WTC11 (cell line): ENCODE measurements around the gene P3H1. TPM values are rescaled to one million over a fixed set of nuclear protein-coding genes. Genes with fewer than 3 reads are reported as not detected.

Source experiments
- ATAC-seq: fragments of 200-7000 bp; cut with Tn5 transposase; 2 replicates; pipeline ENCODE4 v1.10.0; 2021; ENCODE audit warnings: mild to moderate bottlenecking, moderate library complexity
- CTCF ChIA-PET: fragments of 300-600 bp; sonication (Branson Sonifier 250); formaldehyde crosslinking; loops from one replicate; lab custom pipeline; 2021; ENCODE audit warnings: antibody characterized with exemption; lab: Charles Lee
- POLR2A ChIA-PET: fragments of 350-600 bp; sonication (Branson Sonifier 250); formaldehyde crosslinking; loops from one replicate; lab custom pipeline; 2021; ENCODE audit warnings: antibody characterized with exemption; lab: Charles Lee
- DNase-seq: peaks from one replicate; pipeline ENCODE4 v3.0.0; 2021; ENCODE audit warnings: low spot score
- H3K27ac Mint-ChIP-seq: 2 replicates; pipeline ENCODE4 v1.8.0; 2021; ENCODE audit warnings: mixed read lengths
- H3K27me3 Mint-ChIP-seq: 2 replicates; pipeline ENCODE4 v1.8.0; 2021; ENCODE audit warnings: low read depth, mild to moderate bottlenecking, moderate library complexity, mixed read lengths
- H3K36me3 Mint-ChIP-seq: 2 replicates; pipeline ENCODE4 v1.8.0; 2021; ENCODE audit warnings: mixed read lengths
- H3K4me1 Mint-ChIP-seq: 2 replicates; pipeline ENCODE4 v1.8.0; 2022; ENCODE audit warnings: mixed read lengths
- H3K4me3 Mint-ChIP-seq: 2 replicates; pipeline ENCODE4 v1.8.0; 2021; ENCODE audit warnings: mild to moderate bottlenecking, moderate library complexity, mixed read lengths
- H3K9me3 Mint-ChIP-seq: 2 replicates; pipeline ENCODE4 v1.8.0; 2021; ENCODE audit warnings: mixed read lengths
- ARID4B ChIP-seq: sonication (generic); formaldehyde crosslinking; IDR thresholded peaks from 2 replicates; pipeline ENCODE4 v1.8.0; 2023; ENCODE audit warnings: missing genetic modification reagents, mild to moderate bottlenecking, borderline replicate concordance
- ATF6 ChIP-seq: sonication (generic); formaldehyde crosslinking; IDR thresholded peaks from 2 replicates; pipeline ENCODE4 v1.8.1; 2023; ENCODE audit warnings: mild to moderate bottlenecking, missing genetic modification reagents
- FOXP1 ChIP-seq: sonication (generic); formaldehyde crosslinking; IDR thresholded peaks from 2 replicates; pipeline ENCODE4 v1.8.0; 2022; ENCODE audit warnings: missing genetic modification reagents, mild to moderate bottlenecking, moderate library complexity, borderline replicate concordance
- HMGXB4 ChIP-seq: sonication (generic); formaldehyde crosslinking; IDR thresholded peaks from 2 replicates; pipeline ENCODE4 v1.8.1; 2023; ENCODE audit warnings: mild to moderate bottlenecking, moderate library complexity, missing genetic modification reagents
- JUN ChIP-seq: sonication (generic); formaldehyde crosslinking; IDR thresholded peaks from 2 replicates; pipeline ENCODE4 v1.8.0; 2023; ENCODE audit warnings: mild to moderate bottlenecking, missing genetic modification reagents
- KAT7 ChIP-seq: sonication (generic); formaldehyde crosslinking; IDR thresholded peaks from 2 replicates; pipeline ENCODE4 v1.8.1; 2023; ENCODE audit warnings: missing genetic modification reagents, mild to moderate bottlenecking, borderline replicate concordance
- NFATC4 ChIP-seq: fragments of 250-450 bp; sonication (Bioruptor Pico); IDR thresholded peaks from 2 replicates; pipeline ENCODE4 v1.9.0; 2021; ENCODE audit warnings: mild to moderate bottlenecking
- NFE2L1 ChIP-seq: sonication (generic); formaldehyde crosslinking; IDR thresholded peaks from 2 replicates; pipeline ENCODE4 v1.8.1; 2023; ENCODE audit warnings: missing genetic modification reagents
- RELA ChIP-seq: sonication (generic); formaldehyde crosslinking; IDR thresholded peaks from 2 replicates; pipeline ENCODE4 v1.8.1; 2022; ENCODE audit warnings: missing genetic modification reagents, mild to moderate bottlenecking, borderline replicate concordance
- STAT6 ChIP-seq: sonication (generic); formaldehyde crosslinking; conservative IDR thresholded peaks from 2 replicates; pipeline ENCODE4 v1.8.1; 2023; ENCODE audit warnings: mild to moderate bottlenecking, low read depth, missing genetic modification reagents, moderate library complexity
- ZNF121 ChIP-seq: sonication (generic); formaldehyde crosslinking; IDR thresholded peaks from 2 replicates; pipeline ENCODE4 v1.8.0; 2023; ENCODE audit warnings: missing genetic modification reagents
- ZNF317 ChIP-seq: sonication (generic); formaldehyde crosslinking; IDR thresholded peaks from 2 replicates; pipeline ENCODE4 v1.8.1; 2023; ENCODE audit warnings: low read depth, mild to moderate bottlenecking, moderate library complexity, missing genetic modification reagents, borderline replicate concordance
- ZNF425 ChIP-seq: fragments of 250-450 bp; sonication (Bioruptor Pico); conservative IDR thresholded peaks from 2 replicates; pipeline ENCODE4 v1.9.0; 2021; ENCODE audit warnings: mild to moderate bottlenecking
- total RNA-seq: library from RNA; stranded (reverse); gene quantifications from 3 replicates; pipeline ENCODE4 v1.2.3, GENCODE V29; 2021
- TF ChIP-seq, protein P1 (sequence below): fragments of 250-450 bp; sonication (Bioruptor Pico); IDR thresholded peaks from 2 replicates; pipeline ENCODE4 v1.8.0; 2021; ENCODE audit warnings: mild to moderate bottlenecking

Gene P3H1
- total RNA-seq, 1 experiment from 2014 or later, result 95.1 TPM

DNA sequence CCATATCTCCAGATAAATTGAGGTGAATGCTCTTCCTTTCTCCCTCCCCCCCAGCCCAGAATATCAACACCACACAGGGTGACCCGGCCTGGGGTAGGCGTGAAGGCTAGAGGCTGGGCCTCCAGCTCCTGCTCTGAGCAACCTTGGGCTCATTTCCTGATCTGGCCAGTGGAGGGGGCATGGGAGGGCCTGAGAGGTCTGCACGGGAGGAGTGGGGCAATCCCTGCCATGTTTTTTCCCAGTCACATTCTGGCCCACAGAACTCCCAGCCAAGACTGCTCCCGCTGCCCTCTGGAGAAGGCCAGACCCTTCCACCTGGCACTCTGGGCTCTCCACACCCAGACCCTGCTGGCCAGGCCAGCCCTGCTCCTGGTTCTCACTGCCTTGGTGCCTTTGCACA lies 30.7 kb downstream of the P3H1 start (continued):
- TF ChIP-seq JUN (CRISPR knock-in tag) (no peak), NFE2L1 (CRISPR knock-in tag) (no peak), STAT6 (no peak), ATF6 (no peak), KAT7 (CRISPR knock-in tag) (no peak), NFATC4 (no peak)

- no peak overlapping the region for H3K4me3 Mint-ChIP-seq
- DNase-seq (no peak), ATAC-seq (no peak)
- POLR2A ChIA-PET, result interaction anchor here (0.6 kb wide), 1 partner anchor 36 kb away, joined by 5 read pairs; no protein-coding TSS in a partner anchor
- no peak overlapping the region for H3K27ac Mint-ChIP-seq
- no peaks in the 10 kb centered on the region for H3K36me3 Mint-ChIP-seq
- no peaks in the 10 kb centered on the region for H3K27me3 Mint-ChIP-seq
- no peak for TF ChIP-seq ZNF121
- no peak for TF ChIP-seq FOXP1
- TF ChIP-seq ZNF317, result no peak
- TF ChIP-seq, protein P1, sequence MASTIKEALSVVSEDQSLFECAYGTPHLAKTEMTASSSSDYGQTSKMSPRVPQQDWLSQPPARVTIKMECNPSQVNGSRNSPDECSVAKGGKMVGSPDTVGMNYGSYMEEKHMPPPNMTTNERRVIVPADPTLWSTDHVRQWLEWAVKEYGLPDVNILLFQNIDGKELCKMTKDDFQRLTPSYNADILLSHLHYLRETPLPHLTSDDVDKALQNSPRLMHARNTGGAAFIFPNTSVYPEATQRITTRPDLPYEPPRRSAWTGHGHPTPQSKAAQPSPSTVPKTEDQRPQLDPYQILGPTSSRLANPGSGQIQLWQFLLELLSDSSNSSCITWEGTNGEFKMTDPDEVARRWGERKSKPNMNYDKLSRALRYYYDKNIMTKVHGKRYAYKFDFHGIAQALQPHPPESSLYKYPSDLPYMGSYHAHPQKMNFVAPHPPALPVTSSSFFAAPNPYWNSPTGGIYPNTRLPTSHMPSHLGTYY (CRISPR knock-in tag), result no peak
- no peak for TF ChIP-seq JUN (CRISPR knock-in tag)
- no peak for TF ChIP-seq ZNF425 (CRISPR knock-in tag)
- no peak for TF ChIP-seq HMGXB4 (CRISPR knock-in tag)
- TF ChIP-seq RELA, result no peak
- TF ChIP-seq ARID4B, result no peak
- H3K4me1 Mint-ChIP-seq, result peaks cover 32% of the 10 kb centered on the region
- no peaks in the 10 kb centered on the region for H3K9me3 Mint-ChIP-seq
- CTCF ChIA-PET, result interaction anchor here (0.6 to 2.7 kb wide), 14 partner anchors 11 to 177 kb away, joined by 3 to 14 read pairs (median 3); partner anchors contain the start of genes C1orf50, PPIH and ZNF691
Observed at GRCh38 chr1:42735477-42736105, 31.2 kb downstream of the P3H1 start.
